ENCODE data around the gene VILL. TPM values are rescaled to one million over a fixed set of nuclear protein-coding genes. Genes with fewer than 3 reads are reported as not detected.

VILL gene
- total RNA-seq, 1 donor from 2014 or later = 1.7 TPM

DNA sequence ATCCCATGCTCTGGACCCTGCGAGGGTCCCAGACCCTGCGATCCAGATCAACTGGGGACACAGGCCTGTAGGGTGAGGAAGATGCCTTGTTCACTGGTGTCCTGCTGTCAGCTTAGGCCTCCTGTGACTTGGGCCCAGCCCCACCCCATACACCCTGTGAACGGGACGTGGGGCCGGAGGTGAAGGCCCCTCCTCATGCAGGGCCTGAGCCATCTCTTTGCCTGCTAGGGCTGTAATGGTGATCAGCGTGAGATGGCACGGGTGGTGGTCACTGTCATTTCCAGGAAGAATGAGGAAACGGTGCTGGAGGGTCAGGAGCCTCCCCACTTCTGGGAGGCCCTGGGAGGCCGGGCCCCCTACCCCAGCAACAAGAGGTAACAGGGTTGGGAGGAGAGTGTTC lies 12.4 kb downstream of the VILL start:
- H3K4me3 Mint-ChIP-seq (ENCODE audit: unreplicated experiment) = no peak overlapping the region
- no peak overlapping the region for H3K27ac Mint-ChIP-seq (ENCODE audit: unreplicated experiment)
- peaks cover 18% of the 10 kb centered on the region for H3K4me1 Mint-ChIP-seq (ENCODE audit: low read depth)
- no peaks in the 10 kb centered on the region for H3K9me3 Mint-ChIP-seq (ENCODE audit: low read depth)
- peak; percentile 70 for DNase-seq (ENCODE audit: low spot score)
- TF ChIP-seq CTCF (IDR thresholded peaks at IDR 0.05) = no peak
- peaks cover 4% of the 10 kb centered on the region for H3K36me3 Mint-ChIP-seq (ENCODE audit: low read depth)
- H3K27me3 Mint-ChIP-seq (ENCODE audit: low read depth) = no peaks in the 10 kb centered on the region

- Mint-ChIP-seq H3K4me1 (ENCODE audit: low read depth) (peaks cover 15% of the 10 kb centered on the region), H3K27ac (ENCODE audit: unreplicated experiment) (no peak overlapping the region), H3K36me3 (ENCODE audit: low read depth) (peaks cover 7% of the 10 kb centered on the region), H3K9me3 (ENCODE audit: low read depth) (no peaks in the 10 kb centered on the region), H3K27me3 (ENCODE audit: low read depth) (no peaks in the 10 kb centered on the region), H3K4me3 (ENCODE audit: unreplicated experiment) (no peak overlapping the region)
- TF ChIP-seq CTCF (IDR thresholded peaks at IDR 0.05) = peak; percentile 88
- peak; percentile 91 for DNase-seq (ENCODE audit: low spot score)
Observed at GRCh38 chr3:38003371-38003816, 12.8 kb downstream of the VILL start.

DNA sequence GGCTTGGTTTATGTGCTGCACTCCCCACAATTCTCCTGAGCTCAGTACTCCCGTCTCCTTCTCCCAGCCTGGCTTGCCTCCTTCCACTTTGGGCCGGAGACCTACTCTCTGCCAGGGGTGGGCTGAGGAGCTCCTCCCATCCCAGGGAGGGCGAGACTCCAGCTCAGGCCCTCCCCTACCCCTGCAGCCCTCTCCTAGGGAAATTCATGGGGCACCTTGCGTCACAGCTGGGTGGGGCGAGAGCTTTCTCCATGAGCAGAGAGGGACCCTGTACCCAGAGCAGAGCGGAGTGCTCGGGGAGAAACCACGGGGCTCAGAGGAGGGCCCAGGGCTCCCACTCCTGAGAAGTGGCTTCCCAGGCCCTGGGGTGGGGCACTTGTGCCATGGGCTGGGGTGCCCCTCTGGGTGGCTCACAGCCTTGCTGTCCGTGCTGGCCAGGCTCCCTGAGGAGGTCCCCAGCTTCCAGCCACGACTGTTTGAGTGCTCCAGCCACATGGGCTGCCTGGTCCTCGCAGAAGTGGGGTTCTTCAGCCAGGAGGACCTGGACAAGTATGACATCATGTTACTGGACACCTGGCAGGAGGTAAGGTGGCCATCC lies 13.3 kb downstream of the VILL start:
- peak; percentile 74 for DNase-seq (ENCODE audit: low spot score)
- Mint-ChIP-seq H3K27ac (ENCODE audit: unreplicated experiment) (no peak overlapping the region), H3K27me3 (ENCODE audit: low read depth) (no peaks in the 10 kb centered on the region), H3K9me3 (ENCODE audit: low read depth) (no peaks in the 10 kb centered on the region), H3K4me3 (ENCODE audit: unreplicated experiment) (no peak overlapping the region), H3K36me3 (ENCODE audit: low read depth) (peaks cover 8% of the 10 kb centered on the region), H3K4me1 (ENCODE audit: low read depth) (peaks cover 11% of the 10 kb centered on the region)
- no peak for TF ChIP-seq CTCF (IDR thresholded peaks at IDR 0.05)

GRCh38 chr3:38004415-38005075 lies 14.0 kb downstream of the VILL start:
- H3K27me3 Mint-ChIP-seq (ENCODE audit: low read depth) = no peaks in the 10 kb centered on the region
- no peaks in the 10 kb centered on the region for H3K9me3 Mint-ChIP-seq (ENCODE audit: low read depth)
- peak; percentile 82 for TF ChIP-seq CTCF (IDR thresholded peaks at IDR 0.05)
- peaks cover 7% of the 10 kb centered on the region for H3K4me1 Mint-ChIP-seq (ENCODE audit: low read depth)
- peaks cover 9% of the 10 kb centered on the region for H3K36me3 Mint-ChIP-seq (ENCODE audit: low read depth)
- no peak overlapping the region for H3K4me3 Mint-ChIP-seq (ENCODE audit: unreplicated experiment)
- peak overlapping the region; percentile 17 for H3K27ac Mint-ChIP-seq (ENCODE audit: unreplicated experiment)
- DNase-seq (ENCODE audit: low spot score) = peak; percentile 51

- no peak for TF ChIP-seq CTCF (IDR thresholded peaks at IDR 0.05)
- peak overlapping the region; percentile 17 for H3K27ac Mint-ChIP-seq (ENCODE audit: unreplicated experiment)
- peaks cover 11% of the 10 kb centered on the region for H3K36me3 Mint-ChIP-seq (ENCODE audit: low read depth)
- H3K4me3 Mint-ChIP-seq (ENCODE audit: unreplicated experiment) = no peak overlapping the region
- DNase-seq (ENCODE audit: low spot score) = no peak
- H3K4me1 Mint-ChIP-seq (ENCODE audit: low read depth) = peaks cover 7% of the 10 kb centered on the region
- no peaks in the 10 kb centered on the region for H3K27me3 Mint-ChIP-seq (ENCODE audit: low read depth)
- H3K9me3 Mint-ChIP-seq (ENCODE audit: low read depth) = no peaks in the 10 kb centered on the region
Observed at GRCh38 chr3:38005076-38006020, 14.8 kb downstream of the VILL start.
